ENCODE results near the gene ASRGL1. TPM values are rescaled to one million over a fixed set of nuclear protein-coding genes. Genes with fewer than 3 reads are reported as not detected.
A peak's percentile ranks its signal among the peaks of the same experiment; 100 is the strongest.

The ASRGL1 gene
- total RNA-seq, 1 experiment from 2014 or later, result 31.1 TPM

DNA sequence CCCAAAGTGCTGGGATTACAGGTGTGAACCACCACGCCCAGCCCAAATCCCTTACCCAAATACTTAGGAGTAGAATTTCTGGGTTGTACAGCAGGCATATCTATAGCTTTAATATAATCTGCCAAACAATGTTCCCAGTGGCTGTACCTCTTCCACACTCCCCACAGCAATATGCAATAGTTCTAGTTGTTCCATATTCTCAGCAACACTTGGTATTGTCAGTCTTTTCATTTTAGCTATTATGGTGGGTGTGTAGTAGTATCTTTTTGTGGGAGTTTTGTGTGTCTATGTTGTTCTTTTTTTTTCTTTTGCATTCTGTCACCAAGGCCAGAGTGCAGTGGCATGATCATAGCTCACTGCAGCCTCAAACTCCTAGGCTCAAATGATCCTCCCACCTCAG lies 100.4 kb downstream of the ASRGL1 start:
- DNase-seq, result no peak
- H3K27ac Mint-ChIP-seq, result peak overlapping the region in 1 of 3 experiments; percentile 13; a peak in 1 of 7 replicates
- Histone ChIP-seq H3K23ac (ENCODE audit: insufficient read length, low read depth, low read length) (no peak overlapping the region), H4K5ac (ENCODE audit: insufficient read length, low read depth, low read length) (no peak overlapping the region), H2BK12ac (ENCODE audit: insufficient read length, low read depth, low read length) (no peak overlapping the region), H3K27me3 (ENCODE audit: insufficient read depth, low read length) (no peaks in the 10 kb centered on the region), H3K4ac (ENCODE audit: low read depth, low read length) (no peak overlapping the region), H2BK120ac (ENCODE audit: low read depth, low read length, poor library complexity, severe bottlenecking) (no peak overlapping the region), H4K8ac (replicated peaks; ENCODE audit: insufficient read length, low read depth, low read length) (no peak overlapping the region), H2BK5ac (ENCODE audit: insufficient read length, low read length) (no peak overlapping the region), H3K56ac (ENCODE audit: insufficient read length, low read depth, low read length) (no peak overlapping the region), H2BK15ac (ENCODE audit: low read depth, low read length) (no peak overlapping the region), H3K14ac (ENCODE audit: insufficient read depth, low read length) (no peak overlapping the region), H4K91ac (ENCODE audit: insufficient read length, low read depth, low read length) (no peak overlapping the region), H3K18ac (ENCODE audit: insufficient read length, low read depth, low read length) (no peak overlapping the region), H3K4me1 (ENCODE audit: insufficient read depth, low read length) (no peaks in the 10 kb centered on the region), H3K9ac (ENCODE audit: extremely low read depth, insufficient read length, low read length) (no peak overlapping the region), H4K20me1 (ENCODE audit: control insufficient read depth, insufficient read depth, insufficient read length) (no peaks in the 10 kb centered on the region), H2BK20ac (ENCODE audit: low read depth, low read length, poor library complexity, severe bottlenecking) (no peak overlapping the region), H2AK5ac (ENCODE audit: insufficient read length, low read length) (no peak overlapping the region), H3T11ph (ENCODE audit: low read length) (no peak overlapping the region), H3K4me2 (ENCODE audit: insufficient read depth, insufficient read length, low read length) (no peak overlapping the region), H3K79me1 (ENCODE audit: insufficient read depth, low read depth, low read length, poor library complexity, severe bottlenecking) (no peaks in the 10 kb centered on the region), H3K27ac (ENCODE audit: insufficient read length, low read depth, low read length) (no peak overlapping the region), H3K23me2 (ENCODE audit: insufficient read length, low read depth, low read length, poor library complexity, severe bottlenecking) (no peaks in the 10 kb centered on the region), H2AFZ (ENCODE audit: low read length) (no peak overlapping the region), H3K9me3 (ENCODE audit: control insufficient read depth, low read depth, low read length) (no peaks in the 10 kb centered on the region), H3K79me2 (ENCODE audit: insufficient read depth, low read length) (no peaks in the 10 kb centered on the region)
- H3K27me3 Mint-ChIP-seq (ENCODE audit: low read depth), result peaks cover 8% of the 10 kb centered on the region
- no peaks in the 10 kb centered on the region for H3K9me3 Mint-ChIP-seq
- no peaks in the 10 kb centered on the region for H3K36me3 Mint-ChIP-seq (ENCODE audit: insufficient read depth in 1 of 3, low read depth in 3 of 3)
- peaks cover 16 to 17% of the 10 kb centered on the region in 2 experiments for H3K4me1 Mint-ChIP-seq
- H3K4me3 Mint-ChIP-seq, result no peak overlapping the region
- TF ChIP-seq, protein P1, sequence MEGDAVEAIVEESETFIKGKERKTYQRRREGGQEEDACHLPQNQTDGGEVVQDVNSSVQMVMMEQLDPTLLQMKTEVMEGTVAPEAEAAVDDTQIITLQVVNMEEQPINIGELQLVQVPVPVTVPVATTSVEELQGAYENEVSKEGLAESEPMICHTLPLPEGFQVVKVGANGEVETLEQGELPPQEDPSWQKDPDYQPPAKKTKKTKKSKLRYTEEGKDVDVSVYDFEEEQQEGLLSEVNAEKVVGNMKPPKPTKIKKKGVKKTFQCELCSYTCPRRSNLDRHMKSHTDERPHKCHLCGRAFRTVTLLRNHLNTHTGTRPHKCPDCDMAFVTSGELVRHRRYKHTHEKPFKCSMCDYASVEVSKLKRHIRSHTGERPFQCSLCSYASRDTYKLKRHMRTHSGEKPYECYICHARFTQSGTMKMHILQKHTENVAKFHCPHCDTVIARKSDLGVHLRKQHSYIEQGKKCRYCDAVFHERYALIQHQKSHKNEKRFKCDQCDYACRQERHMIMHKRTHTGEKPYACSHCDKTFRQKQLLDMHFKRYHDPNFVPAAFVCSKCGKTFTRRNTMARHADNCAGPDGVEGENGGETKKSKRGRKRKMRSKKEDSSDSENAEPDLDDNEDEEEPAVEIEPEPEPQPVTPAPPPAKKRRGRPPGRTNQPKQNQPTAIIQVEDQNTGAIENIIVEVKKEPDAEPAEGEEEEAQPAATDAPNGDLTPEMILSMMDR (conservative IDR thresholded peaks at IDR 0.05), result no peak
- WGBS (ENCODE audit: extremely low coverage, insufficient read length, low lambda C conversion rate), result no CpG with 5 or more reads among the region's 1 CpG
